A673 (cell line): Measurements from ENCODE around the gene EI24. TPM values are rescaled to one million over a fixed set of nuclear protein-coding genes. Genes with fewer than 3 reads are reported as not detected.
"Not testable (repeated sequence)": the region's sequence is repeated elsewhere in the genome, so short reads cannot be mapped to it uniquely, and the experiment has no call there.

Source experiments
- BruUV-seq: library from RNA; stranded (reverse); fragments of 400-500 nt; replicated peaks from 2 replicates; lab custom pipeline; 2021; lab: Mats Ljungman, UMichigan
- CTCF ChIA-PET: fragments of 300-600 bp; sonication (Branson Sonifier 250); formaldehyde crosslinking; loops from one replicate; lab custom pipeline; 2022; ENCODE audit warnings: antibody characterized with exemption; lab: Charles Lee
- POLR2A ChIA-PET: fragments of 300-600 bp; sonication (Branson Sonifier 250); formaldehyde crosslinking; loops from one replicate; lab custom pipeline; 2022; ENCODE audit warnings: antibody characterized with exemption; ENCODE audit not compliant: low non-redundant PET; lab: Charles Lee
- DNase-seq: peaks from one replicate; pipeline ENCODE4 v3.0.0-alpha.2; 2015; ENCODE audit warnings: low spot score
- H3K27ac ChIP-seq: fragments of 200-600 bp; sonication (generic); 2 replicates; pipeline ENCODE4 v1.5.1; 2016; ENCODE audit warnings: mixed run types, low read depth, mild to moderate bottlenecking, mixed read lengths, antibody characterized with exemption, low read length; ENCODE audit not compliant: poor library complexity, severe bottlenecking
- H3K27me3 ChIP-seq: fragments of 200-600 bp; sonication (generic); replicated peaks from 2 replicates; pipeline ENCODE4 v1.6.1; 2017; ENCODE audit warnings: mixed run types, low read depth, mild to moderate bottlenecking, mixed read lengths, antibody characterized with exemption, low read length; ENCODE audit not compliant: insufficient read depth, poor library complexity
- H3K36me3 ChIP-seq: fragments of 200-600 bp; sonication (generic); 2 replicates; pipeline ENCODE4 v1.6.1; 2016; ENCODE audit warnings: mixed run types, mild to moderate bottlenecking, mixed read lengths, antibody characterized with exemption, low read length; ENCODE audit not compliant: insufficient read depth, poor library complexity, severe bottlenecking
- H3K4me1 ChIP-seq: fragments of 200-600 bp; sonication (generic); 2 replicates; pipeline ENCODE4 v1.6.1; 2017; ENCODE audit warnings: mixed run types, mild to moderate bottlenecking, mixed read lengths, antibody characterized with exemption, low read length; ENCODE audit not compliant: insufficient read depth, poor library complexity, severe bottlenecking
- H3K4me3 ChIP-seq: fragments of 200-600 bp; sonication (generic); 2 replicates; pipeline ENCODE4 v1.5.1; 2016; ENCODE audit warnings: low read depth, mixed run types, mild to moderate bottlenecking, mixed read lengths, low read length; ENCODE audit not compliant: poor library complexity, severe bottlenecking
- H3K9me3 ChIP-seq: fragments of 200-600 bp; sonication (generic); 2 replicates; pipeline ENCODE4 v1.6.1; 2016; ENCODE audit warnings: mixed run types, low read depth, mild to moderate bottlenecking, mixed read lengths, antibody characterized with exemption, low read length; ENCODE audit not compliant: poor library complexity, severe bottlenecking
- CTCF ChIP-seq: fragments of 300-800, 200-600 bp; sonication (generic); conservative IDR thresholded peaks from 2 replicates; pipeline ENCODE4 v1.5.1; 2017; ENCODE audit warnings: low read depth, mild to moderate bottlenecking, antibody characterized with exemption, low read length, moderate library complexity, mixed read lengths
- EZH2 ChIP-seq: fragments of 200-600 bp; sonication (generic); IDR thresholded peaks from 2 replicates; pipeline ENCODE4 v1.6.1; 2017; ENCODE audit warnings: borderline replicate concordance, low read depth, mild to moderate bottlenecking, mixed read lengths, antibody characterized with exemption, low read length; ENCODE audit not compliant: poor library complexity, severe bottlenecking
- intact Hi-C: fragments of 100-400 bp; cut with micrococcal nuclease; formaldehyde crosslinking; loops from one replicate; pipeline ENCODE4 v1.10.0; 2022; ENCODE audit not compliant: unreplicated experiment
- total RNA-seq: library from RNA; stranded (reverse); gene quantifications from 2 replicates; pipeline ENCODE4 v1.2.3, GENCODE V29; 2021

EI24 gene
- total RNA-seq, 1 experiment from 2014 or later, result 161 TPM

GRCh38 chr11:125525303-125525702 is 44.0 kb upstream of the EI24 start:
- ChIA-PET POLR2A (no interaction called here), CTCF (no interaction called here)
- Histone ChIP-seq H3K4me1 (no peaks in the 10 kb centered on the region), H3K4me3 (no peak overlapping the region), H3K27me3 (no peaks in the 10 kb centered on the region), H3K36me3 (no peaks in the 10 kb centered on the region), H3K27ac (no peak overlapping the region), H3K9me3 (no peaks in the 10 kb centered on the region)
- intact Hi-C loops, result no loop called here
- no TSS peak for BruUV-seq
- TF ChIP-seq CTCF (no peak), EZH2 (no peak)
- no peak for DNase-seq

- ChIA-PET CTCF (no interaction called here), POLR2A (no interaction called here)
- Histone ChIP-seq H3K4me3 (no peak overlapping the region), H3K36me3 (no peaks in the 10 kb centered on the region), H3K9me3 (no peaks in the 10 kb centered on the region), H3K4me1 (no peaks in the 10 kb centered on the region), H3K27ac (no peak overlapping the region), H3K27me3 (no peaks in the 10 kb centered on the region)
- DNase-seq, result no peak
- BruUV-seq, result no TSS peak
- intact Hi-C loops, result no loop called here
- no peak for TF ChIP-seq EZH2
- TF ChIP-seq CTCF, result no peak
These were observed 36.6 kb upstream of the EI24 start for GRCh38 chr11:125532668-125533067.

GRCh38 chr11:125535585-125535984 is 33.7 kb upstream of the EI24 start:
- Histone ChIP-seq H3K4me1 (no peaks in the 10 kb centered on the region), H3K9me3 (no peaks in the 10 kb centered on the region), H3K27ac (no peak overlapping the region), H3K36me3 (no peaks in the 10 kb centered on the region), H3K4me3 (no peak overlapping the region), H3K27me3 (no peaks in the 10 kb centered on the region)
- no peak for DNase-seq
- no TSS peak for BruUV-seq
- POLR2A ChIA-PET, result no interaction called here
- CTCF ChIA-PET, result no interaction called here
- TF ChIP-seq EZH2, result no peak
- no peak for TF ChIP-seq CTCF
- intact Hi-C loops, result no loop called here

- DNase-seq, H3K27ac ChIP-seq, CTCF ChIA-PET, intact Hi-C loops, H3K4me3 ChIP-seq, H3K4me1 ChIP-seq, H3K27me3 ChIP-seq, H3K9me3 ChIP-seq, POLR2A ChIA-PET, H3K36me3 ChIP-seq, BruUV-seq: not testable (repeated sequence)
These were observed 32.4 kb upstream of the EI24 start for GRCh38 chr11:125536834-125537233.
